Measurements from ENCODE around the gene NOL3. TPM values are rescaled to one million over a fixed set of nuclear protein-coding genes. Genes with fewer than 3 reads are reported as not detected.
A peak's percentile ranks its signal among the peaks of the same experiment; 100 is the strongest.

The NOL3 gene
- total and polyA plus RNA-seq, 2 of the 13 experiments (the other 11 are each of a cell fraction or from before 2014, with no cell fraction given), result 5.7 to 20.5 TPM

- peak; percentile 79 for TF ChIP-seq MEIS1 (CRISPR knock-in tag; IDR thresholded peaks at IDR 0.05; ENCODE audit: borderline replicate concordance)
- no peak for TF ChIP-seq NFE2L2 (IDR thresholded peaks at IDR 0.05; ENCODE audit: low read length)
- no peak; the same call in 1 of the 2 replicates for TF ChIP-seq KLF15 (CRISPR knock-in tag; IDR thresholded peaks at IDR 0.05; ENCODE audit: borderline replicate concordance)
- TF ChIP-seq BCL6 (CRISPR knock-in tag; IDR thresholded peaks at IDR 0.05), result peak; percentile 63
- TF ChIP-seq ZXDC (CRISPR knock-in tag; IDR thresholded peaks at IDR 0.05), result no peak
- TF ChIP-seq FOXA1 (IDR thresholded peaks at IDR 0.05), result no peak
- 0 out of 2 replicates have a peak, but pooled peaks have one; percentile 7 for TF ChIP-seq FOXA1 (CRISPR knock-in tag; IDR thresholded peaks at IDR 0.05)
- TF ChIP-seq TFDP1 (CRISPR knock-in tag; IDR thresholded peaks at IDR 0.05; ENCODE audit: borderline replicate concordance), result peak; percentile 71
- no peak for TF ChIP-seq SUZ12 (IDR thresholded peaks at IDR 0.05; ENCODE audit: low read depth, low read length)
- no peak; the same call in 1 of the 2 replicates for TF ChIP-seq ZBTB7A (CRISPR knock-in tag; IDR thresholded peaks at IDR 0.05)
- TF ChIP-seq CC2D1A (CRISPR knock-in tag; IDR thresholded peaks at IDR 0.05), result no peak
- 0 out of 2 replicates have a peak, but pooled peaks have one; percentile 15 for TF ChIP-seq STAG1 (CRISPR knock-in tag; IDR thresholded peaks at IDR 0.05)
- 0 out of 2 replicates have a peak, but pooled peaks have one; percentile 11 for TF ChIP-seq ELF3 (CRISPR knock-in tag; IDR thresholded peaks at IDR 0.05)
- TF ChIP-seq CEBPB (IDR thresholded peaks at IDR 0.05; ENCODE audit: borderline replicate concordance, low read depth, low read length), result peak; percentile 96
- peak; percentile 80; the same call in 1 of the 2 replicates for TF ChIP-seq ZNF230 (CRISPR knock-in tag; IDR thresholded peaks at IDR 0.05)
- TF ChIP-seq NFIB (CRISPR knock-in tag; IDR thresholded peaks at IDR 0.05; ENCODE audit: borderline replicate concordance), result no peak
- peak; percentile 67 for TF ChIP-seq ZBTB38 (CRISPR knock-in tag; IDR thresholded peaks at IDR 0.05)
- peak; percentile 80 for TF ChIP-seq KDM2A (CRISPR knock-in tag; IDR thresholded peaks at IDR 0.05; ENCODE audit: borderline replicate concordance, low read depth)
- peak; percentile 85; the same call in 1 of the 2 replicates for TF ChIP-seq THAP9 (CRISPR knock-in tag; IDR thresholded peaks at IDR 0.05; ENCODE audit: borderline replicate concordance)
- 0 out of 2 replicates have a peak, but pooled peaks have one; percentile 10 for TF ChIP-seq SIX4 (CRISPR knock-in tag; IDR thresholded peaks at IDR 0.05)
- no peak for TF ChIP-seq MAFK (conservative IDR thresholded peaks at IDR 0.05 in 1 of 2, IDR thresholded peaks at IDR 0.05 in 1 of 2; ENCODE audit: low read length in 2 of 2)
- TF ChIP-seq HOXA7 (CRISPR knock-in tag; IDR thresholded peaks at IDR 0.05), result no peak
- TF ChIP-seq ZNF598 (CRISPR knock-in tag; IDR thresholded peaks at IDR 0.05; ENCODE audit: borderline replicate concordance), result peak; percentile 54; the same call in 1 of the 2 replicates
- TF ChIP-seq RXRA (CRISPR knock-in tag; IDR thresholded peaks at IDR 0.05), result peak; percentile 82
Measured at GRCh38 chr16:67183627-67184452, 13.5 kb downstream of the NOL3 start, which contains the start of gene MATCAP1 (continued).
